CD4-positive, alpha-beta T cell treated with Interleukin-6 for 4 hours (primary cell): ENCODE measurements around the gene TMTC3.
"Not testable (repeated sequence)": the region's sequence is repeated elsewhere in the genome, so short reads cannot be mapped to it uniquely, and the experiment has no call there.

Source experiments
- DNase-seq: peaks from one replicate; pipeline ENCODE4 v3.0.0-alpha.2; 2020; ENCODE audit warnings: mixed read lengths

TMTC3 gene

GRCh38 chr12:88167384-88167783 is 25.3 kb downstream of the TMTC3 start:
- DNase-seq: no peak

GRCh38 chr12:88172844-88173407 is 30.8 kb downstream of the TMTC3 start:
- no peak for DNase-seq

GRCh38 chr12:88175544-88175943 is 33.4 kb downstream of the TMTC3 start:
- DNase-seq: no peak

- no peak for DNase-seq
Measured at GRCh38 chr12:88179436-88180014, 37.4 kb downstream of the TMTC3 start.

DNA sequence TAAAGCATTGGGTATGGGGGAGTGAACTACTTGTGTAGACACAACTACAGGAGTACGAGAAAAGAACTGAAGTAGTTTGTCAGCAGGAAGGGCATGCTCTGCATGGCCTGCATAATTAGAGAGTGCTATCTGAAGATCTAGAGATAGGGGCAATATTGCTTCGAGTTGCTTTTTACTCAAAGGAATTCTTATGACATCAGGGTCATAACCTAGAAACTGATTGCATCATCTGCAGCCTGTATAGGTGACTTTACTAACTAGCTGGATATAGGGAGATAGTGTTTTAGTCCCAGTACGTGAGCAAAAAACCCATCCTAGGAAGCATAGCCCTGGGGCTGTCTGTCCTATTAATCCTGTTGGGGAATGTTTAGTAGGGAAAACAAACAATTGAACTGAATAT is 39.8 kb downstream of the TMTC3 start:
- DNase-seq: no peak

DNA sequence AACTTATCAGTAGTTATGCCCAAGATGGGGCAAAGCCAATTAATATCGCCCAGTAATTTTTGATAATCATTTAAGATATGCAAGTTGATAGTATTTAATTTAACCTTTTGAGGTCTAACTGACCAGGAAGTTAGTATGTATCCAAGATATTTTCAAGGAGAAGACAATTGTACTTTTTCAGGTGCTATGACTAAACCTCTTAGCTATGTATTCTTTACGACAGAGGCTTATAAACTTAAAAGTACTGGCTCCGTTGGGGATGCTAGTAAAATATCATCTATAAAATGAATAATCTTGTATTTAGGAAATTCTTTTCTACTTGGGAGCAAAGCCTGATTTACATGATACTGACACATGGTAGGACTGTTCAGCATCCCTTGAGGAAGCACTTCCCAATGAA is 40.3 kb downstream of the TMTC3 start:
- no peak for DNase-seq

- no peak for DNase-seq
Measured at GRCh38 chr12:88184196-88184595, 42.1 kb downstream of the TMTC3 start.

- no peak for DNase-seq
Measured at GRCh38 chr12:88185279-88185678, 43.2 kb downstream of the TMTC3 start.

DNA sequence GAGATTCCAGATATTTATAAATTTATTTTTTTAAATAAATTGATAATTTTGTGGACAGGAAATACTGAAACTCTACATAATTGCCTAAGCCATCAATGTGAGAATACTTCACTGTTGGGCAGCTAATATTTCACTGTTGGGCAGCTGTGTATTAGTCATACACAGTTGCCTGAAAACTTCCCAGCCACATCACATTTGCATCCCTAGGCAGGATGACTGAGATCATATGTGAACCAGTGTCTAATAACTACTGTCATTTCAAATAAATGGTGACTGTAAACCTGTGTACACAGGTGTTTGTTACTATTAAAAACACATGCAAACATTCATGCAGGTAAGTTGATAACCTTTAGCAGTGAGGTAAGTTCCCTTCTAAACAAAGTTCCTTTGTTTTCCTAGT is 43.9 kb downstream of the TMTC3 start:
- DNase-seq: no peak

DNA sequence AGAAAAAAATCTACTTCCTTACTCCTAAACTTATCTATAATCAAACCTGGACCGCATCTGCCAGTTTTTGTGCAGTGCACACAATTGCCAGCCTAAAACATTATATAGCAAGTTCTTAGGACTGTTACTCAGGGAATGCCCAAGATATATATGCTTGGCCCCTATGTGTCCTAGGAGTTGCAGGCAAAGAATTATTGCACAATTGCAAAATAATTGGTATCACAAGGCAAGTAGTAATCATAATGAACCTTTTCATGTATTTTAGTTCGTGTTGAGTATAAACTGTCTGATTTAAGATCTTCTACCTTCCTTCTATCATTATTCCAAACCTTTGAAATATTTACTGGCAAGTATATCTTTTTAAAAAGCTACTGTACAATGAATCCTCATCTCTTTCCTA is 45.5 kb downstream of the TMTC3 start:
- no peak for DNase-seq

DNA sequence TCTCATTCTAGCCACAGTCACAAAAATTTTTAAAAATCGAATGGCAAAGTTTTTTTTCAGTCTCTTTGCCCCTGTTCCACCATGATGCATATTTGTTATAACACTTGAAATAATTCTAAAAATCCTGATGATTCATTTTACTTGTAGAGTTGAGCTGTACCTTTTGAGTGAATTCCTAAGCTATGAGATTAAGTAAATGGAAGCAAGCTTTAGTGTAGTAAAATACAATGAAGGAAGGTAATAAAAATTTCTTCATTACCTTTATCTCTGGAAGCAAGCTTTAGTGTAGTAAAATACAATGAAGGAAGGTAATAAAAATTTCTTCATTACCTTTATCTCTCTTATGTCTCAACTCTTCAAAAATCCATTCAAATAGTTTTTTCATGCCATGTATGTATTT is 46.1 kb downstream of the TMTC3 start:
- no peak for DNase-seq

- DNase-seq: no peak
Measured at GRCh38 chr12:88192426-88192825, 50.3 kb downstream of the TMTC3 start.

GRCh38 chr12:88194868-88195267 is 52.8 kb downstream of the TMTC3 start:
- no peak for DNase-seq

- DNase-seq: no peak
Measured at GRCh38 chr12:88200029-88200428, 57.9 kb downstream of the TMTC3 start.

- no peak for DNase-seq
Measured at GRCh38 chr12:88202500-88202899, 60.4 kb downstream of the TMTC3 start.

DNA sequence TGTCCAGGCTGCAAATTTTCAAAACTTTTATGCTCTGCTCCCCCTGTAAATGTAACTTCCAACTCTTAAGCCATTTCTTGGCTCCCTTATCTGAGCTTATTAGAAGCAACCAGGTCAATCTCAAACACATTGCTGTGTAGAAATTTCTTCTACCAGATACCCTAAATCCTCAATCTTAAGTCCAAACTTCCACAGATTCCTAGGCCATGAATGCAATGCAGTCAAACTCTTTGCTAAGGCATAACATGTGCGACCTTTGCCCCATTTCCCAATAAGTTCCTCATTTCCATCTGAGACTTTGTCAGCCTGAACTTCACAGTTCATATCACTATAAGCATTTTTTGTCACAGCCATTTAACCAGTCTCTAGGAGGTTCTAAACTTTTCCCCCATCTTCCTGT is 64.5 kb downstream of the TMTC3 start:
- DNase-seq: no peak

- DNase-seq: no peak
Measured at GRCh38 chr12:88207921-88208620, 66.0 kb downstream of the TMTC3 start.

- DNase-seq: no peak
Measured at GRCh38 chr12:88208661-88209060, 66.6 kb downstream of the TMTC3 start.

DNA sequence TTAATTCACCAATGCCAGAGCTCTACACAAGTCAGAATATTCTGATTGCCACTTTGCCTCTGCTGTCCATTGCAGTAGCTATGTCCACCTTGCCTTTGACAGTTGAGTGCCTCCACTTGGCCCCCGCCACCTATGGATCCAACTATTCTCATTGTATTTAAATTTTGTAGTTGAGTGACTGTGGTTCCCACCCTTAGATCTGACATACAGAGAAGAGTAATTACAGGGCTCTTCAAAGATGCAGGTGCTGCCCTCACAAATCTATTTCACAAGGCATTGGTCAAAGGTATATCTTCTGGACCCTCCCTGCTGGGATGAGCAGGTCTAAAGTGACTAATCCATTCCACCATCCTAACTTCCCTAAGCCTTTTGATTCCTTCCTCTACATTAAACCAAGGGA is 68.2 kb downstream of the TMTC3 start:
- DNase-seq: not testable (repeated sequence)

GRCh38 chr12:88218293-88218692 is 76.2 kb downstream of the TMTC3 start:
- no peak for DNase-seq

GRCh38 chr12:88219861-88220260 is 77.8 kb downstream of the TMTC3 start:
- DNase-seq: no peak

- no peak for DNase-seq
Measured at GRCh38 chr12:88223519-88223918, 81.4 kb downstream of the TMTC3 start.

DNA sequence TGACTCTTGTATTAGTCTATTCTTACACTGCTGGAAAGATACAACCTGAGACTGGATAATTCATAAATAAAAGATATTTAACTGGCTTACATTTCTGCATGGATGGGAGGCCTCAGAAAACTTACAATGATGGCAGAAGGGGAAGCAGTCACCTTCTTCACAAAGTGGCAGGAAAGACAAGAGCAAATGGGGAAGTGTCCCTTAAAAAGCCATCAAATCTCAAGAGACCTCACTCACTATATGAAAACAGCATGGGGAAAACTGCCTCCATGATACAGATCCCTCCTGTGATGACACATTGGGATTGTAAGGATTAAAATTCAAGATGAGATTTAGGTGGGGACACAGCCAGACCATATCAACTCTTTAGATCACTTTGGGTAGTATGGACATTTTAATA is 83.7 kb downstream of the TMTC3 start:
- no peak for DNase-seq

DNA sequence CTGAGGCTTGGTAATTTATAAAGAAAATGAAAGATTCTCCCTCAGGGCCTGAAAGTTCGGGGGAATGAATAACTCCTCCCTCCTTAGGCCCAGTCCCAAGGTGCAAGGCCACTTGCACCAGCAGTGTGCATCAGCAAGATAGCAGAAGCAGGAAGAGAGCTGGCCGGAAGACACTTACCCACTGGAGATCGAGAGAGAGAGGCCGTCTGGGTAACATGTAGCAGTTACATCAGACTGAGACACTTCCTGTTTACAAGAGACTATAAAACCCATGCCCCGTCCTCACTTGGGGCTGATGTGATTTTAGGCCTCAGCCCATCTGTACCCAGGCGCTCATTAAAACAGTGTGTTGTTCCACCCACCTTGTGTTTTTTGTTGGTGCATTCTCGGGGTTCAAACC is 85.2 kb downstream of the TMTC3 start:
- no peak for DNase-seq

DNA sequence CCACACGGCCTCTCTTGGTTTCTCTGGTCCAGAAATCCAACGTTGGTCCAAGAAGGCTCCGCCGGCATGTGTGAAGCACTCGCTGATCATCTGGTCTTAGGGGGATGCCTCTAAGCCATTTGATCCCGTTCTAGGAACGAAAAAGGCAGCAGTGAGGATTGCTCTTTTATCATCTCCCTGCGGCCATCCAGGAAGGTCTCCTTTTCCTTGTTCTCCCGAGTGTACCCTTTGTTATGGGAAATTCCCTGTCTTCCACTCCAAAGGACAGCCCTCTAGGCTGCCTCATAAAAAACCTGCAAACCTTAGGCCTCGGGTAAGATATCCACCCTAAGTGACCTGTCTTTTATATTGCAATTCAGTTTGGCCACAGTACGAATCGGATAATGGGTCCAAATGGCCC is 85.8 kb downstream of the TMTC3 start:
- no peak for DNase-seq
